ENCODE measurements around the gene BRK1. TPM values are rescaled to one million over a fixed set of nuclear protein-coding genes. Genes with fewer than 3 reads are reported as not detected.
A peak's percentile ranks its signal among the peaks of the same experiment; 100 is the strongest.

The BRK1 gene
- total and polyA plus RNA-seq, 2 donors (not counting 1 experiment from before 2014, with no cell fraction given) = 112 to 303 TPM

DNA sequence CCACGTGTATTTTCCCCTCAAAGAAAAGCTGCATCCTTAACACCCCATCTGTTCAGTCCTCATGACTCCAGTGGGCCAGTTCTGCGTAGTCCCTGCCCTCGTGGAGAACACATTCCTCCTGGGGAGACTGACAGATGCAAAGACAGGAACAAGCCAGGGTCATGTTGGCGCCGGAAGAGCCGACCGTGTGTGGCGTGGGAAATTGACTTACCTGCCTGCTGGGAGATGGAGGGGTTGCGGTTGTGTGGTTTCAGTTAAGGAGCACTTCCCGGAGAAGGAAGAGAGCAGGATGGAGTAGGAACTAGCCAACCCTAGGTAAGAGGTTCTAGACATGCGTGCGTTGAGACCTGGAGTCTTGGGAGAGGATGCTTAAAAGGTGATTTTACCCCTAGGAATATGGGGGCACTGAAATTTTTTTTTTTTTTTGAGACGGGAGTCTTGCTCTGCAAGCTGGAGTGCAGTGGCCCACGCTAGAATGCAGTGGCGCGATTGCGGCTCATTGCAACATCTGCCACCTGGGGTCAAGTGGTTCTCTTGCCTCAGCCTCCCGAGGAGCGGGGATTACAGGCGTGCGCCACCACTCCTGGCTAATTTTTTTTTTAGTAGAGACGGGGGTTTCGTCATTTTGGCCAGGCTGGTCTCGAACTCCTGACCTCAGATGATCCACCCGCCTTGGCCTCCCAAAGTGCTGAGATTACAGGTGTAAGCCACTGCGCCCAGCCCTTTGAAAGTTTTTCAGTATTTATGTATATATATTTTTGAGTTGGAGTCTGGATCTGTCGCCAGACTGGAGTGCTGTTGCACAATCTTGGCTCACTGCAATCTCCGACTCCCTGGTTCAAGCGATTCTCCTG is 27.5 kb downstream of the BRK1 start:
- Histone ChIP-seq H3K36me3 (ENCODE audit: control insufficient read depth, insufficient read depth, low read length) (peaks cover 1% of the 10 kb centered on the region), H3K79me2 (ENCODE audit: control insufficient read depth, insufficient read depth, low read length) (peaks cover 34% of the 10 kb centered on the region), H4K20me1 (ENCODE audit: control insufficient read depth, extremely low read depth, insufficient read depth, low read length) (no peaks in the 10 kb centered on the region), H3K4me2 (ENCODE audit: extremely low read depth, insufficient read depth, low read length) (peak overlapping the region; percentile 89), H3K27ac (ENCODE audit: insufficient read depth, low read length) (no peak overlapping the region), H3K9me3 (ENCODE audit: control insufficient read depth, insufficient read depth, low read depth, low read length) (no peaks in the 10 kb centered on the region), H3K9ac (ENCODE audit: insufficient read depth, low read length) (no peak overlapping the region), H3K27me3 (ENCODE audit: control insufficient read depth, insufficient read depth, low read length) (no peaks in the 10 kb centered on the region), H3K4me3 (replicated peaks in 1 of 4; ENCODE audit: control extremely low read depth in 1 of 4, insufficient read depth in 1 of 4, low read depth in 3 of 4, low read length in 4 of 4) (peak overlapping the region; percentile 33 to 81 (median 72)), H2AFZ (ENCODE audit: low read length) (no peak overlapping the region), H3K4me1 (ENCODE audit: control insufficient read depth, extremely low read depth, insufficient read depth, low read length) (no peaks in the 10 kb centered on the region)
- TF ChIP-seq CTCF (conservative IDR thresholded peaks at IDR 0.05 in 1 of 2, IDR thresholded peaks at IDR 0.05 in 1 of 2; ENCODE audit: low read depth in 1 of 2, low read length in 2 of 2) = no peak
- TF ChIP-seq EZH2 (IDR thresholded peaks at IDR 0.05; ENCODE audit: low read length, missing control alignments) = no peak
- peak in 1 of 2 donors; percentile 25 for DNase-seq (ENCODE audit: low read depth in 2 of 2)

GRCh38 chr3:10145685-10146084 is 30.2 kb downstream of the BRK1 start:
- Histone ChIP-seq H3K4me2 (ENCODE audit: extremely low read depth, insufficient read depth, low read length) (no peak overlapping the region), H3K4me1 (ENCODE audit: control insufficient read depth, extremely low read depth, insufficient read depth, low read length) (no peaks in the 10 kb centered on the region), H3K79me2 (ENCODE audit: control insufficient read depth, insufficient read depth, low read length) (peaks cover 34% of the 10 kb centered on the region), H3K36me3 (ENCODE audit: control insufficient read depth, insufficient read depth, low read length) (peaks cover 3% of the 10 kb centered on the region), H3K9ac (ENCODE audit: insufficient read depth, low read length) (no peak overlapping the region), H3K4me3 (replicated peaks in 1 of 4; ENCODE audit: control extremely low read depth in 1 of 4, insufficient read depth in 1 of 4, low read depth in 3 of 4, low read length in 4 of 4) (no peak overlapping the region), H3K9me3 (ENCODE audit: control insufficient read depth, insufficient read depth, low read depth, low read length) (no peaks in the 10 kb centered on the region), H4K20me1 (ENCODE audit: control insufficient read depth, extremely low read depth, insufficient read depth, low read length) (no peaks in the 10 kb centered on the region), H3K27me3 (ENCODE audit: control insufficient read depth, insufficient read depth, low read length) (no peaks in the 10 kb centered on the region), H3K27ac (ENCODE audit: insufficient read depth, low read length) (no peak overlapping the region), H2AFZ (ENCODE audit: low read length) (no peak overlapping the region)
- no peak for DNase-seq (ENCODE audit: low read depth in 2 of 2)
- TF ChIP-seq CTCF (conservative IDR thresholded peaks at IDR 0.05 in 1 of 2, IDR thresholded peaks at IDR 0.05 in 1 of 2; ENCODE audit: low read depth in 1 of 2, low read length in 2 of 2) (no peak), EZH2 (IDR thresholded peaks at IDR 0.05; ENCODE audit: low read length, missing control alignments) (no peak)

DNA sequence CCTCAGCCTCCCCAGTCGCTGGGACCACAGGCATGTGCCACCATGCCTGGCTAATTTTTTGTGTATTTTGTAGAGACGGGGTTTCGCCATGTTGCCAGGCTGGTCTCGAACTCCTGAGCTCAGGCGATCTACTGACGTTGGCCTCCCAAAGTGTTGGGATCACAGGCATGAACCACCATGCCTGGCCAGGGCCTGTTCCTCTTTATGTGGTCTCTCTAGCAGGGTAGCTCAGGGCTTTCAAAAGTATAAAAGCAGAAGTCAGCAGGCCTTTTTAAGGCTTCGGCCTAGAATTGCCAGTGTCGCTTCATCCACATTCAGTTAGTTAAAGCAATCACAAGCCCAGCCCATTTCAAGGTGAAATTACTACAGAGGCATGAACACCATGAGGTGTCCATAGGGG is 33.8 kb downstream of the BRK1 start:
- Histone ChIP-seq H4K20me1 (ENCODE audit: control insufficient read depth, extremely low read depth, insufficient read depth, low read length) (no peaks in the 10 kb centered on the region), H3K27me3 (ENCODE audit: control insufficient read depth, insufficient read depth, low read length) (no peaks in the 10 kb centered on the region), H3K4me2 (ENCODE audit: extremely low read depth, insufficient read depth, low read length) (no peak overlapping the region), H2AFZ (ENCODE audit: low read length) (no peak overlapping the region), H3K9ac (ENCODE audit: insufficient read depth, low read length) (no peak overlapping the region), H3K9me3 (ENCODE audit: control insufficient read depth, insufficient read depth, low read depth, low read length) (no peaks in the 10 kb centered on the region), H3K27ac (ENCODE audit: insufficient read depth, low read length) (no peak overlapping the region), H3K4me3 (replicated peaks in 1 of 4; ENCODE audit: control extremely low read depth in 1 of 4, insufficient read depth in 1 of 4, low read depth in 3 of 4, low read length in 4 of 4) (no peak overlapping the region), H3K79me2 (ENCODE audit: control insufficient read depth, insufficient read depth, low read length) (peaks cover 16% of the 10 kb centered on the region), H3K4me1 (ENCODE audit: control insufficient read depth, extremely low read depth, insufficient read depth, low read length) (no peaks in the 10 kb centered on the region), H3K36me3 (ENCODE audit: control insufficient read depth, insufficient read depth, low read length) (peaks cover 3% of the 10 kb centered on the region)
- no peak for DNase-seq (ENCODE audit: low read depth in 2 of 2)
- TF ChIP-seq CTCF (conservative IDR thresholded peaks at IDR 0.05 in 1 of 2, IDR thresholded peaks at IDR 0.05 in 1 of 2; ENCODE audit: low read depth in 1 of 2, low read length in 2 of 2) (no peak), EZH2 (IDR thresholded peaks at IDR 0.05; ENCODE audit: low read length, missing control alignments) (no peak)
